ENCODE measurements around the gene ASCL5. TPM values are rescaled to one million over a fixed set of nuclear protein-coding genes. Genes with fewer than 3 reads are reported as not detected.

The ASCL5 gene
- total and polyA plus RNA-seq, 2 of the 13 experiments (the other 11 are each of a cell fraction or from before 2014, with no cell fraction given): not detected

- TF ChIP-seq MLXIP (CRISPR knock-in tag; IDR thresholded peaks at IDR 0.05; ENCODE audit: borderline replicate concordance): 0 out of 2 replicates have a peak, but pooled peaks have one; percentile 30
- TF ChIP-seq HOMEZ (CRISPR knock-in tag; IDR thresholded peaks at IDR 0.05; ENCODE audit: low read depth): peak; percentile 69
- TF ChIP-seq NR2C2 (CRISPR knock-in tag; IDR thresholded peaks at IDR 0.05; ENCODE audit: borderline replicate concordance): peak; percentile 72; the same call in 1 of the 2 replicates
- TF ChIP-seq ZNF660 (CRISPR knock-in tag; IDR thresholded peaks at IDR 0.05; ENCODE audit: borderline replicate concordance, low read depth): no peak
- TF ChIP-seq ZNF549 (CRISPR knock-in tag; IDR thresholded peaks at IDR 0.05): no peak
- no peak for TF ChIP-seq JUNB (CRISPR knock-in tag; IDR thresholded peaks at IDR 0.05; ENCODE audit: borderline replicate concordance)
- TF ChIP-seq CBX5 (CRISPR knock-in tag; IDR thresholded peaks at IDR 0.05; ENCODE audit: borderline replicate concordance): 0 out of 2 replicates have a peak, but pooled peaks have one; percentile 78
- no peak for TF ChIP-seq CBX2 (IDR thresholded peaks at IDR 0.05; ENCODE audit: low read depth, low read length)
- no peak for TF ChIP-seq CBX2 (CRISPR knock-in tag; IDR thresholded peaks at IDR 0.05; ENCODE audit: low read depth)
- 0 out of 2 replicates have a peak, but pooled peaks have one; percentile 30 for TF ChIP-seq RFX3 (CRISPR knock-in tag; IDR thresholded peaks at IDR 0.05)
- TF ChIP-seq PPARG (CRISPR knock-in tag; conservative IDR thresholded peaks at IDR 0.05): peak; percentile 71; the same call in 1 of the 2 replicates
- 0 out of 2 replicates have a peak, but pooled peaks have one; percentile 33 for TF ChIP-seq HNRNPL (IDR thresholded peaks at IDR 0.05; ENCODE audit: low read depth, low read length)
- TF ChIP-seq TOE1 (CRISPR knock-in tag; IDR thresholded peaks at IDR 0.05): no peak
- no peak for TF ChIP-seq NFIB (CRISPR knock-in tag; IDR thresholded peaks at IDR 0.05; ENCODE audit: borderline replicate concordance)
- no peak for TF ChIP-seq ONECUT2 (CRISPR knock-in tag; IDR thresholded peaks at IDR 0.05)
- peak; percentile 96 for TF ChIP-seq RARA (CRISPR knock-in tag; IDR thresholded peaks at IDR 0.05)
- no peak; the same call in 1 of the 2 replicates for TF ChIP-seq KDM5B (CRISPR knock-in tag; IDR thresholded peaks at IDR 0.05; ENCODE audit: borderline replicate concordance)
- TF ChIP-seq BATF2 (CRISPR knock-in tag; IDR thresholded peaks at IDR 0.05): no peak
- no peak for TF ChIP-seq ZNF841 (CRISPR knock-in tag; IDR thresholded peaks at IDR 0.05; ENCODE audit: borderline replicate concordance)
- no peak for TF ChIP-seq RAD21 (CRISPR knock-in tag; IDR thresholded peaks at IDR 0.05)
- TF ChIP-seq HIVEP1 (CRISPR knock-in tag; IDR thresholded peaks at IDR 0.05): peak; percentile 89
These were observed 43.6 kb upstream of the ASCL5 start (continued) for GRCh38 chr1:201170533-201171062.
